Esophagus muscularis mucosa (tissue), 4 donors: ENCODE measurements around the gene CNTNAP2. TPM values are rescaled to one million over a fixed set of nuclear protein-coding genes. Genes with fewer than 3 reads are reported as not detected.

Source experiments
- DNase-seq: peaks from one replicate; pipeline ENCODE4 v3.0.0-alpha.2; 2017; ENCODE audit errors: extremely low spot score
- H3K27ac ChIP-seq, 4 donors: fragments of 200-600 bp; sonication (generic); replicated peaks in 1 of 4; 1 replicate in 3 of 4; 2 replicates in 1 of 4; pipeline ENCODE4 v1.5.1; 2016 to 2019; ENCODE audit warnings: mild to moderate bottlenecking in 1 of 4
- H3K27me3 ChIP-seq, 4 donors: fragments of 200-600 bp; sonication (generic); one replicate each; pipeline versions ENCODE4 v1.5.1 to v1.6.0; 2016 to 2019
- H3K36me3 ChIP-seq, 4 donors: fragments of 200-600 bp; sonication (generic); one replicate each; pipeline ENCODE4 v1.5.1; 2016 to 2019
- H3K4me1 ChIP-seq, 4 donors: fragments of 200-600 bp; sonication (generic); one replicate each; pipeline ENCODE4 v1.5.1; 2016 to 2019
- H3K4me3 ChIP-seq, 4 donors: fragments of 200-600 bp; sonication (generic); 1 replicate in 2 of 4; 2 replicates in 2 of 4; pipeline ENCODE4 v1.5.1; 2016 to 2019; ENCODE audit warnings: mild to moderate bottlenecking in 4 of 4, moderate library complexity in 1 of 4
- H3K9me3 ChIP-seq, 4 donors: fragments of 200-600 bp; sonication (generic); 1 replicate in 3 of 4; 2 replicates in 1 of 4; pipeline ENCODE4 v1.5.1; 2016 to 2019
- EP300 ChIP-seq: sonication (generic); formaldehyde crosslinking; IDR thresholded peaks from one replicate; pipeline ENCODE4 v1.6.1; 2017; ENCODE audit warnings: antibody characterized with exemption
- POLR2A ChIP-seq: fragments of 450-650 bp; IDR thresholded peaks from one replicate; pipeline ENCODE4 v1.6.1; 2017; ENCODE audit warnings: antibody characterized with exemption, moderate library complexity, mild to moderate bottlenecking, low read depth
- POLR2AphosphoS5 ChIP-seq, 2 donors: sonication (generic); formaldehyde crosslinking; IDR thresholded peaks; one replicate each; pipeline ENCODE4 v1.6.1; 2017; ENCODE audit warnings: antibody characterized with exemption in 2 of 2
- WGBS: methylation state at CpG from one replicate; pipeline ENCODE4 v1.1.5; 2018; 5-methylcytosine and 5-hydroxymethylcytosine counted together
- intact Hi-C: fragments of 100-400 bp; cut with DNase I; formaldehyde crosslinking; loops from one replicate; pipeline ENCODE4 v1.15.1; 2023
- total RNA-seq, 4 donors: library from RNA; depleted of rRNA; stranded (reverse); fragments of >200 nt; gene quantifications; one replicate each; pipeline versions ENCODE4 v1.1.0 to v1.2.1, GENCODE V29; 2016
- TF ChIP-seq, protein P1 (sequence below), 3 experiments: fragments of 200-600 bp in 2 of 3; fragments of 450-650 bp in 1 of 3; sonication (generic) in 2 of 3; IDR thresholded peaks; one replicate each; pipeline ENCODE4 v1.5.1; 2017 to 2019; ENCODE audit warnings: antibody characterized with exemption in 3 of 3, mild to moderate bottlenecking in 2 of 3, moderate library complexity in 1 of 3

CNTNAP2 gene
- total RNA-seq, 4 donors from 2014 or later: 1.2 to 2.9 (median 1.9) TPM

GRCh38 chr7:148398844-148399365 lies 2282.3 kb downstream of the CNTNAP2 start:
- Histone ChIP-seq H3K36me3 (no peaks in the 10 kb centered on the region), H3K4me1 (peaks cover 0 to 20% (median 16%) of the 10 kb centered on the region in 4 donors), H3K27ac (no peak overlapping the region), H3K27me3 (peaks cover 0 to 4% (median 0%) of the 10 kb centered on the region in 4 donors), H3K9me3 (no peaks in the 10 kb centered on the region), H3K4me3 (no peak overlapping the region)
- peak; percentile 29 for DNase-seq
- 79% methylated on average over 7 of the region's 7 CpGs for WGBS
- TF ChIP-seq EP300: no peak
- TF ChIP-seq POLR2AphosphoS5 (IDR thresholded peaks at IDR 0.05): no peak
- TF ChIP-seq POLR2A: no peak
- TF ChIP-seq, protein P1, sequence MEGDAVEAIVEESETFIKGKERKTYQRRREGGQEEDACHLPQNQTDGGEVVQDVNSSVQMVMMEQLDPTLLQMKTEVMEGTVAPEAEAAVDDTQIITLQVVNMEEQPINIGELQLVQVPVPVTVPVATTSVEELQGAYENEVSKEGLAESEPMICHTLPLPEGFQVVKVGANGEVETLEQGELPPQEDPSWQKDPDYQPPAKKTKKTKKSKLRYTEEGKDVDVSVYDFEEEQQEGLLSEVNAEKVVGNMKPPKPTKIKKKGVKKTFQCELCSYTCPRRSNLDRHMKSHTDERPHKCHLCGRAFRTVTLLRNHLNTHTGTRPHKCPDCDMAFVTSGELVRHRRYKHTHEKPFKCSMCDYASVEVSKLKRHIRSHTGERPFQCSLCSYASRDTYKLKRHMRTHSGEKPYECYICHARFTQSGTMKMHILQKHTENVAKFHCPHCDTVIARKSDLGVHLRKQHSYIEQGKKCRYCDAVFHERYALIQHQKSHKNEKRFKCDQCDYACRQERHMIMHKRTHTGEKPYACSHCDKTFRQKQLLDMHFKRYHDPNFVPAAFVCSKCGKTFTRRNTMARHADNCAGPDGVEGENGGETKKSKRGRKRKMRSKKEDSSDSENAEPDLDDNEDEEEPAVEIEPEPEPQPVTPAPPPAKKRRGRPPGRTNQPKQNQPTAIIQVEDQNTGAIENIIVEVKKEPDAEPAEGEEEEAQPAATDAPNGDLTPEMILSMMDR (IDR thresholded peaks at IDR 0.05): no peak
- intact Hi-C loops: no loop called here

- Histone ChIP-seq H3K9me3 (no peaks in the 10 kb centered on the region), H3K36me3 (no peaks in the 10 kb centered on the region), H3K4me3 (no peak overlapping the region), H3K27me3 (peaks cover 0 to 4% (median 0%) of the 10 kb centered on the region in 4 donors), H3K27ac (no peak overlapping the region), H3K4me1 (peaks cover 0 to 20% (median 16%) of the 10 kb centered on the region in 4 donors)
- TF ChIP-seq POLR2AphosphoS5 (IDR thresholded peaks at IDR 0.05): no peak
- TF ChIP-seq, protein P1 (IDR thresholded peaks at IDR 0.05): no peak
- TF ChIP-seq POLR2A: no peak
- no peak for TF ChIP-seq EP300
- 90% methylated on average over 14 of the region's 14 CpGs for WGBS
- peak; percentile 75 for DNase-seq
- intact Hi-C loops: no loop called here
These were observed 2283.5 kb downstream of the CNTNAP2 start for GRCh38 chr7:148400101-148400500.

DNA sequence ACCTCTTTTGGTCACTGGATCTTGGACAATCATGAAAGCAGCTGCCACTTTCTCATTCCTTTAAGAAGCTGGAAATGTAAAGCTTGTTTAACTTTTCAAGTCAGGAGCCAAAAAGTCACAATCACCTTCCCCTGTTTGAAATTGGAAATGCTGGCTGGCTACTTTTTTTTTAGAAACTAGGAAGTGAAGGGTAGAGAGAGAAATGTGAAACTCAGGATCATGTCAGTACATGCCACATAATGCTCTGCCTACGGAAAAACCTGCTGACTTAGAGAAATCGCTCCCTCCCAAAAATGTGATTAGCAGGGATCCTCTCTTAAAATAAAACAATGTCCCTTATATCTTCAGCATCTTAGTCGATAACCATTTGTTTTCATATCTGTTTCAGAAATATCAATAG lies 2285.6 kb downstream of the CNTNAP2 start:
- Histone ChIP-seq H3K27me3 (no peaks in the 10 kb centered on the region), H3K36me3 (no peaks in the 10 kb centered on the region), H3K4me1 (peaks cover 0 to 19% (median 14%) of the 10 kb centered on the region in 4 donors), H3K27ac (peak overlapping the region in 3 of 4 donors; percentile 30 to 47 (median 33)), H3K4me3 (peak overlapping the region in 2 of 4 donors; percentile 11 to 22), H3K9me3 (no peaks in the 10 kb centered on the region)
- intact Hi-C loops: no loop called here
- 50% methylated on average over 3 of the region's 3 CpGs for WGBS
- TF ChIP-seq POLR2AphosphoS5 (IDR thresholded peaks at IDR 0.05) (no peak), POLR2A (no peak), EP300 (no peak)
- TF ChIP-seq, protein P1 (IDR thresholded peaks at IDR 0.05): no peak
- DNase-seq: no peak

- Histone ChIP-seq H3K4me1 (peaks cover 0 to 13% (median 9%) of the 10 kb centered on the region in 4 donors), H3K4me3 (no peak overlapping the region), H3K27me3 (no peaks in the 10 kb centered on the region), H3K9me3 (no peaks in the 10 kb centered on the region), H3K36me3 (no peaks in the 10 kb centered on the region), H3K27ac (no peak overlapping the region)
- intact Hi-C loops: no loop called here
- TF ChIP-seq POLR2AphosphoS5 (IDR thresholded peaks at IDR 0.05) (no peak), EP300 (no peak), POLR2A (no peak)
- TF ChIP-seq, protein P1 (IDR thresholded peaks at IDR 0.05): no peak
- WGBS: 77% methylated on average over 6 of the region's 6 CpGs
- peak; percentile 31 for DNase-seq
These were observed 2286.9 kb downstream of the CNTNAP2 start for GRCh38 chr7:148403466-148403993.
